ENCODE results near the gene P2RY1.

GRCh38 chr3:152860736-152861135 lies 25.8 kb downstream of the P2RY1 start:
- TF ChIP-seq CTCF (IDR thresholded peaks at IDR 0.05) (no peak), EP300 (IDR thresholded peaks at IDR 0.05) (no peak)

Measured in suprapubic skin (tissue), 3 donors.